ENCODE measurements around the gene ZNF613.
"Not testable (repeated sequence)": the region's sequence is repeated elsewhere in the genome, so short reads cannot be mapped to it uniquely, and the experiment has no call there.

The ZNF613 gene

GRCh38 chr19:51905206-51905605, 22.1 kb upstream of the ZNF613 start:
- Histone ChIP-seq H3K4me3 (ENCODE audit: insufficient read depth, low read depth, low read length, poor library complexity, severe bottlenecking) (peak overlapping the region; percentile 93), H3K27ac (ENCODE audit: insufficient read depth, low read length, poor library complexity, severe bottlenecking) (peak overlapping the region; percentile 60), H3K9me3 (ENCODE audit: control insufficient read depth, low read length) (peaks cover 11% of the 10 kb centered on the region), H3K4me1 (ENCODE audit: control insufficient read depth, insufficient read depth, low read length, poor library complexity, severe bottlenecking) (peaks cover 3% of the 10 kb centered on the region), H3K36me3 (ENCODE audit: control insufficient read depth, insufficient read depth, low read length) (peaks cover 6% of the 10 kb centered on the region), H3K27me3 (replicated peaks; ENCODE audit: control insufficient read depth, insufficient read depth, low read length, poor library complexity, severe bottlenecking) (no peaks in the 10 kb centered on the region)
- DNase-seq = no peak

DNA sequence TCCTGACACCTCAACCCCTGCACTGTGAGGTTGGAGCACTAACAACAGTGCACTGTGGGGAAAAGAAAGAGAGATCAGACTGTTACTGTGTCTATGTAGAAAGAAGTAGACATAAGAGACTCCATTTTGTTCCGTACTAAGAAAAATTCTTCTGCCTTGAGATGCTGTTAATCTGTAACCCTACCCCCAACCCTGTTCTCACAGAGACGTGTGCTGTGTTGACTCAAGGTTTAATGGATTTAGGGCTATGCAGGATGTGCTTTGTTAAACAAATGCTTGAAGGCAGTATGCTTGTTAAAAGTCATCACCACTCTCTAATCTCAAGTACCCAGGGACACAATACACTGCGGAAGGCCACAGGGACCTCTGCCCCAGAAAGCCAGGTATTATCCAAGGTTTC, 21.6 kb upstream of the ZNF613 start:
- not testable (repeated sequence) for H3K9me3 ChIP-seq (ENCODE audit: control insufficient read depth, low read length); H3K4me3 ChIP-seq (ENCODE audit: insufficient read depth, low read depth, low read length, poor library complexity, severe bottlenecking); H3K27me3 ChIP-seq (replicated peaks; ENCODE audit: control insufficient read depth, insufficient read depth, low read length, poor library complexity, severe bottlenecking); DNase-seq; H3K4me1 ChIP-seq (ENCODE audit: control insufficient read depth, insufficient read depth, low read length, poor library complexity, severe bottlenecking); H3K27ac ChIP-seq (ENCODE audit: insufficient read depth, low read length, poor library complexity, severe bottlenecking); H3K36me3 ChIP-seq (ENCODE audit: control insufficient read depth, insufficient read depth, low read length)

GRCh38 chr19:51906108-51906507, 21.2 kb upstream of the ZNF613 start:
- not testable (repeated sequence) for H3K4me3 ChIP-seq (ENCODE audit: insufficient read depth, low read depth, low read length, poor library complexity, severe bottlenecking); H3K9me3 ChIP-seq (ENCODE audit: control insufficient read depth, low read length); H3K36me3 ChIP-seq (ENCODE audit: control insufficient read depth, insufficient read depth, low read length); H3K4me1 ChIP-seq (ENCODE audit: control insufficient read depth, insufficient read depth, low read length, poor library complexity, severe bottlenecking); H3K27ac ChIP-seq (ENCODE audit: insufficient read depth, low read length, poor library complexity, severe bottlenecking); H3K27me3 ChIP-seq (replicated peaks; ENCODE audit: control insufficient read depth, insufficient read depth, low read length, poor library complexity, severe bottlenecking); DNase-seq

DNA sequence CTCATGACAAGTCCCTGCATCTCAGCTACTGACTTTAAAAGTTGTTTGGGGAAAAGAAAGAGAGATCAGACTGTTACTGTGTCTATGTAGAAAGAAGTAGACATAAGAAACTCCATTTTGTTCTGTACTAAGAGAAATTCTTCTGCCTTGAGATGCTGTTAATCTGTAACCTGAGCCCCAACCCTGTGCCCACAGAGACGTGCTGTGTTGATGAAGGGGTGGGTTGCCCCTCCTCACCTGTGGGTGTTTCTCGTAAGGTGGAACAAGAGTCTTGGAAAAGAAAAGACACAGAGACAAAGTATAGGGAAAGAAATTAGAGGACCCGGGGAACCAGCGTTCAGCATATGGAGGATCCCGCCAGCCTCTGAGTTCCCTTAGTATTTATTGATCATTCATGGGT, 19.3 kb upstream of the ZNF613 start:
- not testable (repeated sequence) for H3K9me3 ChIP-seq (ENCODE audit: control insufficient read depth, low read length); H3K4me3 ChIP-seq (ENCODE audit: insufficient read depth, low read depth, low read length, poor library complexity, severe bottlenecking); H3K27me3 ChIP-seq (replicated peaks; ENCODE audit: control insufficient read depth, insufficient read depth, low read length, poor library complexity, severe bottlenecking); DNase-seq; H3K4me1 ChIP-seq (ENCODE audit: control insufficient read depth, insufficient read depth, low read length, poor library complexity, severe bottlenecking); H3K27ac ChIP-seq (ENCODE audit: insufficient read depth, low read length, poor library complexity, severe bottlenecking); H3K36me3 ChIP-seq (ENCODE audit: control insufficient read depth, insufficient read depth, low read length)

DNA sequence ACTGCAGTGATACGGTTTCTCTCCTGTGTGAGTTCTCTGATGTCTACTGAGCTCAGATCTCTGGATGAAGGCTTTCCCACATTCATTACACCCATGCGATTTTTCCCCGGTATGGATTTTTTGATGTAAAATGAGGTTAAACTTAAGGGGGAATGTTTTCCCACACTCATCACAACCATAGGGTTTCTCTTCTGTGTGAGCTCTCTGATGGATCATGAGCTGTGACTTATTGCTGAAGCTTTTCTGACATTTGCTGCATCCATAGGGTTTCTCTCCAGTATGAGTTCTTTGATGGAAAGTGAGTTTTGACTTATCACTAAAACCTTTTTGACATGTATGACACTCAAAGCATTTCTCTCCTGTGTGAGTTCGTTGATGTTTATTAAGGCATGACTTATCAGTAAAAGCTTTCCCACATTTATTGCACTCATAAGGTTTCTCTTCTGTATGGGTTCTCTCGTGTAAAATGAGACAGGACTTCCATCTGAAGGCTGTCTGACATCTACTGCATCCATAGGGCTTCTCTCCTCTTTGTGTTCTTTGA, 11.9 kb upstream of the ZNF613 start:
- Histone ChIP-seq H3K27me3 (replicated peaks; ENCODE audit: control insufficient read depth, insufficient read depth, low read length, poor library complexity, severe bottlenecking) (no peaks in the 10 kb centered on the region), H3K9me3 (ENCODE audit: control insufficient read depth, low read length) (peaks cover 44% of the 10 kb centered on the region), H3K36me3 (ENCODE audit: control insufficient read depth, insufficient read depth, low read length) (no peaks in the 10 kb centered on the region), H3K4me3 (ENCODE audit: insufficient read depth, low read depth, low read length, poor library complexity, severe bottlenecking) (no peak overlapping the region), H3K27ac (ENCODE audit: insufficient read depth, low read length, poor library complexity, severe bottlenecking) (no peak overlapping the region), H3K4me1 (ENCODE audit: control insufficient read depth, insufficient read depth, low read length, poor library complexity, severe bottlenecking) (no peaks in the 10 kb centered on the region)
- no peak for DNase-seq

- Histone ChIP-seq H3K36me3 (ENCODE audit: control insufficient read depth, insufficient read depth, low read length) (no peaks in the 10 kb centered on the region), H3K9me3 (ENCODE audit: control insufficient read depth, low read length) (peaks cover 48% of the 10 kb centered on the region), H3K27ac (ENCODE audit: insufficient read depth, low read length, poor library complexity, severe bottlenecking) (no peak overlapping the region), H3K4me3 (ENCODE audit: insufficient read depth, low read depth, low read length, poor library complexity, severe bottlenecking) (no peak overlapping the region), H3K27me3 (replicated peaks; ENCODE audit: control insufficient read depth, insufficient read depth, low read length, poor library complexity, severe bottlenecking) (no peaks in the 10 kb centered on the region), H3K4me1 (ENCODE audit: control insufficient read depth, insufficient read depth, low read length, poor library complexity, severe bottlenecking) (no peaks in the 10 kb centered on the region)
- DNase-seq = no peak
Measured at GRCh38 chr19:51916167-51916566, 11.1 kb upstream of the ZNF613 start.

- no peak for DNase-seq
- H3K36me3 ChIP-seq (ENCODE audit: control insufficient read depth, insufficient read depth, low read length) = no peaks in the 10 kb centered on the region
- H3K9me3 ChIP-seq (ENCODE audit: control insufficient read depth, low read length) = peaks cover 65% of the 10 kb centered on the region
Measured at GRCh38 chr19:51919606-51920005, 7.7 kb upstream of the ZNF613 start.

GRCh38 chr19:51921949-51922348, 5.3 kb upstream of the ZNF613 start:
- peaks cover 51% of the 10 kb centered on the region for H3K9me3 ChIP-seq (ENCODE audit: control insufficient read depth, low read length)
- H3K27me3 ChIP-seq (replicated peaks; ENCODE audit: control insufficient read depth, insufficient read depth, low read length, poor library complexity, severe bottlenecking) = no peaks in the 10 kb centered on the region
- no peaks in the 10 kb centered on the region for H3K36me3 ChIP-seq (ENCODE audit: control insufficient read depth, insufficient read depth, low read length)
- no peak overlapping the region for H3K27ac ChIP-seq (ENCODE audit: insufficient read depth, low read length, poor library complexity, severe bottlenecking)
- peaks cover 4% of the 10 kb centered on the region for H3K4me1 ChIP-seq (ENCODE audit: control insufficient read depth, insufficient read depth, low read length, poor library complexity, severe bottlenecking)
- no peak overlapping the region for H3K4me3 ChIP-seq (ENCODE audit: insufficient read depth, low read depth, low read length, poor library complexity, severe bottlenecking)
- no peak for DNase-seq

More at GRCh38 chr19:51919606-51920005, 7.7 kb upstream of the ZNF613 start:
- H3K4me1 ChIP-seq (ENCODE audit: control insufficient read depth, insufficient read depth, low read length, poor library complexity, severe bottlenecking) = no peaks in the 10 kb centered on the region
- no peak overlapping the region for H3K4me3 ChIP-seq (ENCODE audit: insufficient read depth, low read depth, low read length, poor library complexity, severe bottlenecking)
- H3K27ac ChIP-seq (ENCODE audit: insufficient read depth, low read length, poor library complexity, severe bottlenecking) = no peak overlapping the region
- H3K27me3 ChIP-seq (replicated peaks; ENCODE audit: control insufficient read depth, insufficient read depth, low read length, poor library complexity, severe bottlenecking) = no peaks in the 10 kb centered on the region

DNA sequence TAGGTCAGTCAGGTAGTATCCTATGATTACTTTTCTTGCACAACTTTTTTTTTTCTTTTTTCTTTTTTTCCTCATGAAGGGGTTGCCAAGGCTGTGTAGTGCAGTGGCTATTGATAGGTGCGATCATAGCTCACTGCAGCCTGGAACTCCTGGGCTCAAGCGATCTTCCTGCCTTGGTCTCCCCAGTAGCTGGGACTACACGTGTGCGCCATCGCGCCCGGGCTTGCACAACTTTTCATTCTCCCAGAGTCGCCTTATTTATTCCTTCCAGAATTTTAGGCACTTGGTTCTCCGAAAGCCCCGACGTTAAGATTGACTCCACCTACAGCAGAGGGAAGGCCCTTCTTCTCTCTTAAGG, 867 bp upstream of the ZNF613 start:
- Histone ChIP-seq H3K4me3 (ENCODE audit: insufficient read depth, low read depth, low read length, poor library complexity, severe bottlenecking) (peak overlapping the region; percentile 74), H3K27ac (ENCODE audit: insufficient read depth, low read length, poor library complexity, severe bottlenecking) (peak overlapping the region; percentile 63), H3K27me3 (replicated peaks; ENCODE audit: control insufficient read depth, insufficient read depth, low read length, poor library complexity, severe bottlenecking) (no peaks in the 10 kb centered on the region), H3K9me3 (ENCODE audit: control insufficient read depth, low read length) (peaks cover 22% of the 10 kb centered on the region), H3K36me3 (ENCODE audit: control insufficient read depth, insufficient read depth, low read length) (peaks cover 17% of the 10 kb centered on the region), H3K4me1 (ENCODE audit: control insufficient read depth, insufficient read depth, low read length, poor library complexity, severe bottlenecking) (peaks cover 4% of the 10 kb centered on the region)
- no peak for DNase-seq

DNA sequence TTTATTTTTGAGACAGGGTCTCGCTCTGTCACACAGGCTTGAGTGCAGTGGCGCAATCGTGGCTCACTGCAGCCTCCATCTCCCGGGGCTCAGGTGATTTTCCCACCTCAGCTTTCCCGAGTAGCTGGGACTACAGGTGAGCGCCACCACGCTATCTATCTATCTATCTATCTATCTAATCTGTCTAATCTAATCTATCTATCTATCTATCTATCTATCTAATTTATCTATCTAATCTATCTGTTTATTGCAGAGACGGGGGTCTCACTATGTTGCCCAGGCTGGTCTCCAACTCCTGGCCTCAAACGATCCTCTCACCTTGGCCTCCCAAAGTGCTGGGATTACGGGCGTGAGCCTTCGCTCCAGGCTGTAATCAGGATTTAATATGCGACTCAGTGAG, 587 bp downstream of the ZNF613 start:
- H3K9me3 ChIP-seq (ENCODE audit: control insufficient read depth, low read length) = peaks cover 10% of the 10 kb centered on the region
- H3K4me1 ChIP-seq (ENCODE audit: control insufficient read depth, insufficient read depth, low read length, poor library complexity, severe bottlenecking) = peaks cover 4% of the 10 kb centered on the region
- no peak overlapping the region for H3K27ac ChIP-seq (ENCODE audit: insufficient read depth, low read length, poor library complexity, severe bottlenecking)
- no peak for DNase-seq
- H3K36me3 ChIP-seq (ENCODE audit: control insufficient read depth, insufficient read depth, low read length) = peaks cover 27% of the 10 kb centered on the region
- H3K4me3 ChIP-seq (ENCODE audit: insufficient read depth, low read depth, low read length, poor library complexity, severe bottlenecking) = peak overlapping the region; percentile 74
- H3K27me3 ChIP-seq (replicated peaks; ENCODE audit: control insufficient read depth, insufficient read depth, low read length, poor library complexity, severe bottlenecking) = no peaks in the 10 kb centered on the region

- H3K36me3 ChIP-seq (ENCODE audit: control insufficient read depth, insufficient read depth, low read length) = peaks cover 64% of the 10 kb centered on the region
- DNase-seq = no peak
- peaks cover 11% of the 10 kb centered on the region for H3K9me3 ChIP-seq (ENCODE audit: control insufficient read depth, low read length)
- no peak overlapping the region for H3K27ac ChIP-seq (ENCODE audit: insufficient read depth, low read length, poor library complexity, severe bottlenecking)
- no peak overlapping the region for H3K4me3 ChIP-seq (ENCODE audit: insufficient read depth, low read depth, low read length, poor library complexity, severe bottlenecking)
- no peaks in the 10 kb centered on the region for H3K27me3 ChIP-seq (replicated peaks; ENCODE audit: control insufficient read depth, insufficient read depth, low read length, poor library complexity, severe bottlenecking)
- no peaks in the 10 kb centered on the region for H3K4me1 ChIP-seq (ENCODE audit: control insufficient read depth, insufficient read depth, low read length, poor library complexity, severe bottlenecking)
Measured at GRCh38 chr19:51931921-51932320, 4.6 kb downstream of the ZNF613 start.

All from effector memory CD4-positive, alpha-beta T cell (primary cell).